ENCODE data around the gene DNAH9.

GRCh38 chr17:11561281-11561680, 37.0 kb upstream of the DNAH9 start:
- TF ChIP-seq RAD21 (IDR thresholded peaks at IDR 0.05 in 1 of 2, conservative IDR thresholded peaks at IDR 0.05 in 1 of 2; ENCODE audit: low read depth in 2 of 2, low read length in 2 of 2) (no peak), CTCF (IDR thresholded peaks at IDR 0.05; ENCODE audit: control extremely low read depth in 1 of 3, insufficient read depth in 1 of 3, low read depth in 1 of 3, low read length in 3 of 3) (no peak), USF2 (IDR thresholded peaks at IDR 0.05; ENCODE audit: low read length) (no peak), CHD2 (IDR thresholded peaks at IDR 0.05; ENCODE audit: low read length) (no peak), POLR2A (IDR thresholded peaks at IDR 0.05; ENCODE audit: control extremely low read depth in 1 of 2, low read depth in 2 of 2, low read length in 2 of 2) (no peak), BACH1 (IDR thresholded peaks at IDR 0.05; ENCODE audit: low read length) (no peak), SAP30 (IDR thresholded peaks at IDR 0.05; ENCODE audit: insufficient read depth, insufficient replicate concordance, low read length) (no peak), YY1 (IDR thresholded peaks at IDR 0.05; ENCODE audit: low read depth, low read length) (no peak), NANOG (IDR thresholded peaks at IDR 0.05; ENCODE audit: insufficient read depth, low read depth, low read length, poor library complexity, severe bottlenecking) (no peak), POLR2AphosphoS5 (IDR thresholded peaks at IDR 0.05; ENCODE audit: low read depth, low read length) (no peak), SP2 (IDR thresholded peaks at IDR 0.05; ENCODE audit: low read length) (no peak), CHD1 (IDR thresholded peaks at IDR 0.05; ENCODE audit: low read depth, low read length) (no peak), BRCA1 (IDR thresholded peaks at IDR 0.05; ENCODE audit: low read depth, low read length) (no peak)

Data from H1 (cell line).